Measurements from ENCODE around the gene TAF3.

Gene TAF3

GRCh38 chr10:8043569-8044306, 225.4 kb downstream of the TAF3 start:
- no peaks in the 10 kb centered on the region for H3K36me3 Mint-ChIP-seq
- peaks cover 56% of the 10 kb centered on the region for H3K4me1 Mint-ChIP-seq
- H3K27me3 Mint-ChIP-seq, result peaks cover 82% of the 10 kb centered on the region
- peak overlapping the region; percentile 47 for H3K4me3 Mint-ChIP-seq
- H3K27ac Mint-ChIP-seq, result peak overlapping the region; percentile 64
- H3K9me3 Mint-ChIP-seq, result peaks cover 9% of the 10 kb centered on the region

GRCh38 chr10:8044331-8044907, 226.1 kb downstream of the TAF3 start:
- H3K36me3 Mint-ChIP-seq, result no peaks in the 10 kb centered on the region

GRCh38 chr10:8044908-8045725, 226.8 kb downstream of the TAF3 start:
- Mint-ChIP-seq H3K36me3 (no peaks in the 10 kb centered on the region), H3K27ac (no peak overlapping the region), H3K4me1 (peaks cover 62% of the 10 kb centered on the region), H3K4me3 (peak overlapping the region; percentile 51), H3K9me3 (no peaks in the 10 kb centered on the region), H3K27me3 (peaks cover 71% of the 10 kb centered on the region)

More at GRCh38 chr10:8044331-8044907, 226.1 kb downstream of the TAF3 start:
- peaks cover 62% of the 10 kb centered on the region for H3K4me1 Mint-ChIP-seq
- H3K27me3 Mint-ChIP-seq, result peaks cover 77% of the 10 kb centered on the region
- H3K4me3 Mint-ChIP-seq, result peak overlapping the region; percentile 47
- peaks cover 3% of the 10 kb centered on the region for H3K9me3 Mint-ChIP-seq
- H3K27ac Mint-ChIP-seq, result no peak overlapping the region

- Mint-ChIP-seq H3K36me3 (no peaks in the 10 kb centered on the region), H3K9me3 (no peaks in the 10 kb centered on the region), H3K27ac (peak overlapping the region; percentile 8), H3K27me3 (peaks cover 66% of the 10 kb centered on the region), H3K4me1 (peaks cover 67% of the 10 kb centered on the region), H3K4me3 (peak overlapping the region; percentile 51)
Measured at GRCh38 chr10:8045726-8046494, 227.6 kb downstream of the TAF3 start.

DNA sequence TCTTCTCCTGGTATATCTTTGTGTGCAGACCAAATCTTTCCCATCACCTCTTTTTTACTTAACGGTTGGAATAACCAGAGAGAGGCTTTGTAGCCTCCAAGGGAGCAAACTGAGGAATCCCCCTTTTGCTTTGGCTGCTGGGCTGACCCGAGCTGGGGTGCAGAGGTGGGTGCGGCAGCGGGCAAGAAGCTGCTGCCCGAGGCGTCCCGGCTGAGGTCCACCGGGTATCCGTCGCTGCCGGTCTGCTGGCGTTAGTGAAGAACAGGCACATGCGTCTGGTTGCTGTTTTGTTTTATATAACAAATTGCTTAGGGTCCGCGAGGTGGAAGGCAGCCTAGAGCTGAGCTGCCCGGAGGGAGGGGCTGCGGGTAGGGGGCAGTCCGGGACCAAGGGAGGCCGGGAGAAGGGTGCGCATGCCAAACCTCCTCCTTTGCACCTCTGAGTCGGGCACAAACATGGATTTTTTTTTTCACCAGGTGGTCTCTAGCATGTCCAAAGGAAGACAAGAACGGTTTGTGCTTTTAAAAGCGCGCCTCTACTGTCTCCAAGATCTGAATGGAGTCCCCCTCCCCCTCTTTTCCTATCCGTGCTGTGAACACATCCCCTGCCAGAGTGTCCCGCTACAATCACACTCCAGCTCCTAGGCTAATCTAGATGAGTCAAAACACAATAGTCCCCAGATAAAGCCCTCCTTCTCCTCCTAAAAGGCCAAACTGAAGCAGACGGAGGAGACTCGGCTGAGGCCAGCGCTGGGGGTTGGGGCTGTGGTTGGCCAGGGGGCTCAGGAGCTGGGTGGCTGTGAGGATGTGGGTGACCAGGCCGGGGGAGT, 229.4 kb downstream of the TAF3 start:
- H3K4me1 Mint-ChIP-seq, result peaks cover 64% of the 10 kb centered on the region
- H3K27ac Mint-ChIP-seq, result no peak overlapping the region
- H3K4me3 Mint-ChIP-seq, result peak overlapping the region; percentile 24
- no peaks in the 10 kb centered on the region for H3K36me3 Mint-ChIP-seq
- H3K27me3 Mint-ChIP-seq, result peaks cover 56% of the 10 kb centered on the region
- H3K9me3 Mint-ChIP-seq, result no peaks in the 10 kb centered on the region

GRCh38 chr10:8048281-8049008, 230.1 kb downstream of the TAF3 start:
- no peak overlapping the region for H3K27ac Mint-ChIP-seq

GRCh38 chr10:8049045-8049864, 230.9 kb downstream of the TAF3 start:
- Mint-ChIP-seq H3K27ac (no peak overlapping the region), H3K9me3 (no peaks in the 10 kb centered on the region), H3K4me1 (peaks cover 64% of the 10 kb centered on the region), H3K4me3 (peak overlapping the region; percentile 66), H3K27me3 (peaks cover 50% of the 10 kb centered on the region), H3K36me3 (no peaks in the 10 kb centered on the region)

More at GRCh38 chr10:8048281-8049008, 230.1 kb downstream of the TAF3 start:
- H3K27me3 Mint-ChIP-seq, result peaks cover 56% of the 10 kb centered on the region
- peak overlapping the region; percentile 66 for H3K4me3 Mint-ChIP-seq
- peaks cover 66% of the 10 kb centered on the region for H3K4me1 Mint-ChIP-seq
- H3K36me3 Mint-ChIP-seq, result no peaks in the 10 kb centered on the region
- no peaks in the 10 kb centered on the region for H3K9me3 Mint-ChIP-seq

GRCh38 chr10:8049865-8050555, 231.7 kb downstream of the TAF3 start:
- H3K27me3 Mint-ChIP-seq, result peaks cover 46% of the 10 kb centered on the region
- H3K4me1 Mint-ChIP-seq, result peaks cover 60% of the 10 kb centered on the region
- H3K4me3 Mint-ChIP-seq, result peak overlapping the region; percentile 82
- no peaks in the 10 kb centered on the region for H3K9me3 Mint-ChIP-seq
- no peak overlapping the region for H3K27ac Mint-ChIP-seq
- no peaks in the 10 kb centered on the region for H3K36me3 Mint-ChIP-seq

DNA sequence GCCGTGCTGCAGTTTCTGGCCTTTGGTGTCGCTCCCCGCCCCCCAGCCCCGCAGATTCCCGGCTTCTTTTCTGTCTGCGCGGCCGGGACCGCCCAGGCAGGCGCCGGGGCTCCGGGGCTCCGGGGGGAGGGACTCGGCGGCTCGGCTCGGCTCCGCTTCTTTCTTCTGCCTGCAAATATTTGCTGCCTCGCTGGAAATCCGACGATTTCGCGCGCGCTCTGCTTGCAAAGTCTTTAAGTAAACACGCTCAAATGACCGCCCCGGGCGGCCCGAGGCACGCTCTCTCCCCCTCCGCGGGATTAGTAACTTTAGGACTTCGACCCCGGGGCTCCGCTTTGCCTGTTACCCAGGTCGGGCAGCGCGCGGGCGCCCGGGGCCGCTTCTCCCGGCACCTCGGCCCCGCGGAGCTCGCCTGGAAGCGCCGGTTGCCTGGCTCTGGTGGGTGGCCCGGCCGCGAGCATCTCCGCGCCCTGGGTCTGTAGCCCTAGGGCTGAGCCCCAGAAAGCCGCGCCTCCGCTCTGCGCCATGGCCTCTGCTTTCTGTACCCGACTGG, 232.3 kb downstream of the TAF3 start:
- Mint-ChIP-seq H3K4me1 (peaks cover 53% of the 10 kb centered on the region), H3K9me3 (no peaks in the 10 kb centered on the region), H3K4me3 (peak overlapping the region; percentile 82), H3K36me3 (no peaks in the 10 kb centered on the region), H3K27me3 (peaks cover 39% of the 10 kb centered on the region), H3K27ac (no peak overlapping the region)

DNA sequence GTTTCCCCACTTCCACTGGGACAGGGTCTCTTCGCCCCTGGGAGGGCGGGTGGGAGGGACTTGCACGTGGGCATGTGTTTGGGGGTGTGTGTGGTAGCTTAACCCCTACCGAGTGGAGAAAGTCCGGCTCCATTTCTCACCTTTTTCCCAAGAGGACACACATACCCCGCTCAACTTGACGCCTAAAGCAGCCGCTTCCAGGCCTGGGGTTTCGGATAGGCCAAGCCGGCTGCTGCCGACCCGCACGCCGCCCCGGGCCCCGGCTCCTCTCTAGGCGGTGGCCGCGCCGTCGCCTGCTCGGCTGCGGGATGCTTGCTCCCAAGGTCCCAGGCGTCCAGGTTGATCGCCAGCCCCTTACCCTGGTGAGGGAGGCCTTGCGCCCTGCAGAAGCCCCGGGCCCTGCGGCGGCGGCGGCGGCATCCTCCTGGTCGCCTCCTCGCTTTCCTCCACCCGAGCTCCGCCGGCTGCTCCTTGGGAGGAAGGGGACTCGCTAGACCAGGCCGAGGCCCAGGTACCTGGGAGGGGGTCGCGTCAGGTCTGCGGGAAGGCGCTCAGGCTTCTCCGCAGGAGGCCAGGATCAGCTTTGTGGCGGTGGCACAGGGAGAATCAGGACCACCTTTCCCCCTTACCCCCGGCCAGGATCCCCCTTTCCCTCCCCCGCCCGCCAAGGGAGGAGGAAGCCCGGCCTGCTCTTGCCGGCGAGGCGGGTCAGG, 233.0 kb downstream of the TAF3 start:
- Mint-ChIP-seq H3K9me3 (no peaks in the 10 kb centered on the region), H3K27me3 (peaks cover 33% of the 10 kb centered on the region), H3K27ac (no peak overlapping the region), H3K36me3 (no peaks in the 10 kb centered on the region), H3K4me1 (peaks cover 47% of the 10 kb centered on the region), H3K4me3 (no peak overlapping the region)

DNA sequence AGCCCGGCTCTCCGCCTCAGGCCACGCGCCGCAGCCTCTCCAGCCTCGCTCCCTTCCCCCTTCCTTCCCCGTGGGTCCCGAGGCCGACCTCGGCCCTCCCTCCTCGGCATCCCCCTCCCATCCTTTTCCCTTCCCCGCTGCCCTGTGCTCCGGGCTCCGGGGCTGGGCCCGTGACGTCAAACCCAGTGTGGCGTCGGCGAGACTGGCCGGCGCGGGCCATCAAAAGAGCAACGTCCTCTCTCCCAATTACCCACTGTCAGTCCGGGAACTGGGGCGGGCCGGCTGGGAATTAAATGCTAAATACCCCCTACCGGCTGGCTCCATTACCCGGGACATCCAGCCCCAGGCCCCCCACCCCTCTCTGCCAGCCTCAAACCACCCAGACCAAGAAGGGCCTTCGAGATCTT, 233.5 kb downstream of the TAF3 start:
- H3K9me3 Mint-ChIP-seq, result no peaks in the 10 kb centered on the region
- H3K4me1 Mint-ChIP-seq, result peaks cover 49% of the 10 kb centered on the region
- no peak overlapping the region for H3K27ac Mint-ChIP-seq
- H3K4me3 Mint-ChIP-seq, result peak overlapping the region; percentile 97
- H3K36me3 Mint-ChIP-seq, result no peaks in the 10 kb centered on the region
- peaks cover 27% of the 10 kb centered on the region for H3K27me3 Mint-ChIP-seq

GRCh38 chr10:8052341-8052955, 234.1 kb downstream of the TAF3 start:
- H3K9me3 Mint-ChIP-seq, result no peaks in the 10 kb centered on the region
- H3K4me1 Mint-ChIP-seq, result peaks cover 50% of the 10 kb centered on the region
- H3K36me3 Mint-ChIP-seq, result no peaks in the 10 kb centered on the region
- peaks cover 21% of the 10 kb centered on the region for H3K27me3 Mint-ChIP-seq
- H3K27ac Mint-ChIP-seq, result peak overlapping the region; percentile 43
- peak overlapping the region; percentile 97 for H3K4me3 Mint-ChIP-seq
